H1 (cell line): ENCODE data around the gene LORICRIN. TPM values are rescaled to one million over a fixed set of nuclear protein-coding genes. Genes with fewer than 3 reads are reported as not detected.

ENCODE experiments used
- CTCF ChIA-PET: fragments of 300-600 bp; sonication (Branson Sonifier 250); formaldehyde crosslinking; loops from one replicate; lab custom pipeline; 2021; ENCODE audit not compliant: partially characterized antibody; lab: Charles Lee
- POLR2A ChIA-PET: fragments of 300-600 bp; sonication (Branson Sonifier 250); formaldehyde crosslinking; loops from one replicate; lab custom pipeline; 2021; ENCODE audit warnings: inconsistent platforms; ENCODE audit not compliant: partially characterized antibody; lab: Charles Lee
- DNase-seq, 2 experiments: peaks; one replicate each; pipeline versions ENCODE4 v3.0.0 to v3.0.0-alpha.2; 2010 to 2022; ENCODE audit warnings: low spot score in 2 of 2, low read depth in 1 of 2, mixed read lengths in 1 of 2
- FAIRE-seq: peaks from 2 replicates; lab custom pipeline; 2011; peaks lifted over from hg19 to GRCh38; lab: Jason Lieb, UNC
- H2AFZ ChIP-seq: 2 replicates; pipeline ENCODE4 v1.8.1; 2012; ENCODE audit warnings: low read length, inconsistent platforms
- H2AK5ac ChIP-seq: 2 replicates; pipeline ENCODE4 v1.6.1; 2013; ENCODE audit warnings: low read depth, low read length
- H2BK120ac ChIP-seq: replicated peaks from 2 replicates; pipeline ENCODE3; 2013; ENCODE audit warnings: low read depth, low read length, inconsistent platforms
- H2BK12ac ChIP-seq: 2 replicates; pipeline ENCODE4 v1.6.1; 2013; ENCODE audit warnings: low read depth, low read length
- H2BK15ac ChIP-seq: 2 replicates; pipeline ENCODE4 v1.6.1; 2013; ENCODE audit warnings: low read length
- H2BK20ac ChIP-seq: 2 replicates; pipeline ENCODE4 v1.6.1; 2013; ENCODE audit warnings: low read length
- H2BK5ac ChIP-seq: 2 replicates; pipeline ENCODE4 v1.6.1; 2013; ENCODE audit warnings: low read depth, low read length
- H3K14ac ChIP-seq: 2 replicates; pipeline ENCODE4 v1.6.1; 2013; ENCODE audit warnings: inconsistent platforms; ENCODE audit not compliant: insufficient read length
- H3K18ac ChIP-seq: 2 replicates; pipeline ENCODE4 v1.6.1; 2013; ENCODE audit warnings: low read length; ENCODE audit errors: extremely low read depth
- H3K23ac ChIP-seq: 2 replicates; pipeline ENCODE4 v1.6.1; 2013; ENCODE audit warnings: inconsistent platforms; ENCODE audit not compliant: insufficient read length
- H3K23me2 ChIP-seq: 2 replicates; pipeline ENCODE4 v1.6.1; 2013; ENCODE audit warnings: low read depth, low read length
- H3K27ac ChIP-seq: 2 replicates; pipeline ENCODE4 v1.6.1; 2011; ENCODE audit warnings: low read depth, low read length, inconsistent platforms
- H3K27me3 ChIP-seq, 4 experiments: replicated peaks in 1 of 4; 1 replicate in 1 of 4; 2 replicates in 3 of 4; pipeline versions ENCODE4 v1.6.1 to v1.8.1; 2011 to 2013; ENCODE audit warnings: low read length in 3 of 4, mild to moderate bottlenecking in 3 of 4, inconsistent platforms in 2 of 4, mixed read lengths in 2 of 4, moderate library complexity in 1 of 4; ENCODE audit not compliant: control insufficient read depth in 3 of 4, insufficient read depth in 3 of 4; ENCODE audit errors: extremely low read depth in 1 of 4
- H3K36me3 ChIP-seq, 4 experiments: 2 replicates each; pipeline versions ENCODE4 v1.6.1 to v1.8.1; 2011 to 2013; ENCODE audit warnings: mild to moderate bottlenecking in 4 of 4, low read length in 3 of 4, moderate library complexity in 2 of 4, control low read depth in 1 of 4, inconsistent platforms in 1 of 4; ENCODE audit not compliant: insufficient read depth in 4 of 4, control insufficient read depth in 2 of 4
- H3K4ac ChIP-seq: replicated peaks from 2 replicates; pipeline ENCODE3; 2013; ENCODE audit warnings: low read length, low read depth, mixed read lengths, inconsistent platforms; ENCODE audit not compliant: insufficient read length
- H3K4me1 ChIP-seq, 4 experiments: replicated peaks in 1 of 4; 1 replicate in 1 of 4; 2 replicates in 3 of 4; pipeline versions ENCODE4 v1.6.1 to v1.8.1; 2011 to 2013; ENCODE audit warnings: low read length in 3 of 4, inconsistent platforms in 2 of 4, mixed read lengths in 1 of 4; ENCODE audit not compliant: insufficient read depth in 4 of 4, control insufficient read depth in 3 of 4
- H3K4me2 ChIP-seq, 2 experiments: 2 replicates each; pipeline versions ENCODE4 v1.6.1 to v1.8.1; 2011 to 2013; ENCODE audit warnings: low read depth in 2 of 2, low read length in 2 of 2, control low read depth in 1 of 2, inconsistent platforms in 1 of 2, mild to moderate bottlenecking in 1 of 2; ENCODE audit not compliant: insufficient read depth in 1 of 2
- H3K4me3 ChIP-seq, 4 experiments: fragments of 200-600, 300-600 bp in 1 of 4; sonication (generic), shearing (Covaris generic), sonication (Bioruptor Twin) in 1 of 4; 2 replicates each; pipeline versions ENCODE4 v1.5.1 to v1.8.1; 2011 to 2016; ENCODE audit warnings: low read length in 4 of 4, low read depth in 3 of 4, control low read depth in 2 of 4, inconsistent platforms in 2 of 4, mild to moderate bottlenecking in 2 of 4, mixed read lengths in 1 of 4, moderate library complexity in 1 of 4; ENCODE audit not compliant: insufficient read depth in 2 of 4; ENCODE audit errors: extremely low read depth in 1 of 4
- H3K56ac ChIP-seq: replicated peaks from 2 replicates; pipeline ENCODE3; 2013; ENCODE audit warnings: low read depth, mild to moderate bottlenecking, mixed read lengths, low read length, inconsistent platforms; ENCODE audit not compliant: insufficient read length
- H3K79me1 ChIP-seq: 2 replicates; pipeline ENCODE4 v1.6.1; 2013; ENCODE audit warnings: low read depth, low read length, control low read depth
- H3K79me2 ChIP-seq, 2 experiments: 2 replicates each; pipeline versions ENCODE4 v1.6.1 to v1.8.1; 2012 to 2013; ENCODE audit warnings: low read length in 2 of 2, mild to moderate bottlenecking in 2 of 2, inconsistent platforms in 1 of 2; ENCODE audit not compliant: insufficient read depth in 2 of 2, control insufficient read depth in 1 of 2
- H3K9ac ChIP-seq, 4 experiments: replicated peaks in 1 of 4; 1 replicate in 1 of 4; 2 replicates in 3 of 4; pipeline versions ENCODE4 v1.6.1 to v1.8.1; 2011 to 2013; ENCODE audit warnings: low read depth in 3 of 4, low read length in 3 of 4, control low read depth in 2 of 4, mild to moderate bottlenecking in 2 of 4, moderate library complexity in 2 of 4, inconsistent platforms in 1 of 4; ENCODE audit errors: extremely low read depth in 1 of 4
- H3K9me3 ChIP-seq, 2 experiments: 2 replicates each; pipeline versions ENCODE4 v1.6.1 to v1.8.1; 2012 to 2013; ENCODE audit warnings: mild to moderate bottlenecking in 2 of 2, moderate library complexity in 2 of 2, control low read depth in 1 of 2, inconsistent platforms in 1 of 2, low read depth in 1 of 2, low read length in 1 of 2, mixed read lengths in 1 of 2; ENCODE audit not compliant: insufficient read depth in 2 of 2
- H4K20me1 ChIP-seq, 2 experiments: replicated peaks in 1 of 2; 2 replicates each; pipeline versions ENCODE3 to v1.8.1; 2011 to 2013; ENCODE audit warnings: inconsistent platforms in 2 of 2, low read length in 2 of 2, mild to moderate bottlenecking in 1 of 2; ENCODE audit not compliant: insufficient read depth in 2 of 2, control insufficient read depth in 1 of 2
- H4K5ac ChIP-seq: 2 replicates; pipeline ENCODE4 v1.6.1; 2013; ENCODE audit warnings: low read length, low read depth, mixed read lengths, inconsistent platforms; ENCODE audit not compliant: insufficient read length
- H4K8ac ChIP-seq: 2 replicates; pipeline ENCODE4 v1.8.0; 2013; ENCODE audit warnings: mild to moderate bottlenecking, moderate library complexity, low read length, inconsistent platforms; ENCODE audit not compliant: insufficient read depth; ENCODE audit errors: extremely low read depth
- H4K91ac ChIP-seq: replicated peaks from 2 replicates; pipeline ENCODE3; 2013; ENCODE audit warnings: low read length, mixed read lengths, inconsistent platforms; ENCODE audit not compliant: insufficient read length
- CREB1 ChIP-seq: IDR thresholded peaks from 2 replicates; pipeline ENCODE4 v1.6.1; 2012; ENCODE audit warnings: inconsistent platforms
- FOSL1 ChIP-seq: IDR thresholded peaks from 2 replicates; pipeline ENCODE4 v1.6.1; 2011; ENCODE audit warnings: mild to moderate bottlenecking, low read depth, low read length, moderate library complexity; ENCODE audit not compliant: insufficient read depth
- NANOG ChIP-seq: IDR thresholded peaks from 2 replicates; pipeline ENCODE4 v1.6.1; 2011; ENCODE audit warnings: low read length, low read depth, mild to moderate bottlenecking, inconsistent platforms; ENCODE audit not compliant: insufficient read depth, poor library complexity, severe bottlenecking
- NRF1 ChIP-seq: IDR thresholded peaks from 2 replicates; pipeline ENCODE4 v1.6.1; 2011; ENCODE audit warnings: mild to moderate bottlenecking, low read depth, low read length, improper control_type of control experiment
- RAD21 ChIP-seq, 2 experiments: IDR thresholded peaks in 1 of 2; conservative IDR thresholded peaks in 1 of 2; 2 replicates each; pipeline ENCODE4 v1.6.1; 2011; ENCODE audit warnings: low read depth in 2 of 2, low read length in 2 of 2, improper control_type of control experiment in 1 of 2, inconsistent platforms in 1 of 2, mild to moderate bottlenecking in 1 of 2, moderate library complexity in 1 of 2
- WGBS, 2 experiments: shearing (Covaris generic) in 1 of 2; methylation state at CpG; one replicate each; pipeline versions ENCODE4 v1.1.6 to v1.1.7; 2013 to 2015; ENCODE audit warnings: low lambda C conversion rate in 2 of 2, mixed read lengths in 2 of 2, inconsistent platforms in 1 of 2, low coverage in 1 of 2, missing lambda C conversion rate in 1 of 2; ENCODE audit not compliant: insufficient replicate concordance in 2 of 2, insufficient coverage in 1 of 2, insufficient read length in 1 of 2; ENCODE audit errors: extremely low coverage in 1 of 2, missing lambda C conversion rate in 1 of 2; 5-methylcytosine and 5-hydroxymethylcytosine counted together
- polyA plus RNA-seq, 7 experiments: library from polyadenylated mRNA; depleted of rRNA in 3 of 7; stranded (reverse) in 5 of 7; unstranded in 2 of 7; fragments of >200 nt in 5 of 7; fragments of 200-250 nt in 2 of 7; gene quantifications; 1 replicate in 5 of 7; 2 replicates in 1 of 7; 4 replicates in 1 of 7; pipeline versions ENCODE4 v1.2.1 to v1.2.3, GENCODE V29; 2011 to 2013; ENCODE audit warnings: missing spikeins in 2 of 7, mixed read lengths in 2 of 7
- total RNA-seq: library from RNA; stranded (reverse); fragmentation: NEBNext Ultra II Directional; extraction: Animal tissue kit (Norgen Biotek cat#: 25700); gene quantifications from 2 replicates; pipeline ENCODE4 v1.2.1, GENCODE V29; 2021
- TF ChIP-seq, protein P1 (sequence below): IDR thresholded peaks from 2 replicates; pipeline ENCODE4 v1.6.1; 2012; ENCODE audit warnings: inconsistent platforms
- TF ChIP-seq, protein P2 (sequence below), 3 experiments: IDR thresholded peaks; 1 replicate in 2 of 3; 2 replicates in 1 of 3; pipeline versions ENCODE4 v1.5.1 to v1.6.1; 2011; ENCODE audit warnings: low read length in 3 of 3, mild to moderate bottlenecking in 3 of 3, inconsistent platforms in 2 of 3, low read depth in 1 of 3, moderate library complexity in 1 of 3; ENCODE audit not compliant: insufficient read depth in 1 of 3; ENCODE audit errors: control extremely low read depth in 1 of 3

The LORICRIN gene
- total and polyA plus RNA-seq, 2 of the 8 experiments (the other 6 are each of a cell fraction or from before 2014, with no cell fraction given): not detected

- H2AFZ ChIP-seq: no peak overlapping the region
- no peaks in the 10 kb centered on the region for H3K4me1 ChIP-seq
- no peaks in the 10 kb centered on the region for H3K27me3 ChIP-seq
- no peak overlapping the region for H3K9ac ChIP-seq
- no peak overlapping the region for H3K23ac ChIP-seq
- H2BK20ac ChIP-seq: no peak overlapping the region
- H2AK5ac ChIP-seq: no peak overlapping the region
- no peak overlapping the region for H3K18ac ChIP-seq
- H3K23me2 ChIP-seq: peaks cover 3% of the 10 kb centered on the region; the same call in 1 of the 2 replicates
- no peaks in the 10 kb centered on the region for H4K20me1 ChIP-seq
- no peak overlapping the region for H2BK15ac ChIP-seq
- H2BK12ac ChIP-seq: no peak overlapping the region
- ChIA-PET POLR2A (no interaction called here), CTCF (interaction anchor here (1.3 to 1.8 kb wide), 3 partner anchors 10 to 367 kb away, joined by 3 to 6 read pairs (median 5); no protein-coding TSS in a partner anchor)
- H4K8ac ChIP-seq: no peak overlapping the region
- peaks cover 2 to 5% of the 10 kb centered on the region in 2 experiments; a peak in 1 of 4 replicates for H3K9me3 ChIP-seq
- FAIRE-seq (no peak), DNase-seq (no peak)
- no peak overlapping the region for H3K4me3 ChIP-seq
- H3K56ac ChIP-seq: no peak overlapping the region
- H4K91ac ChIP-seq: no peak overlapping the region
- no peak overlapping the region for H3K14ac ChIP-seq
- no peak overlapping the region for H3K4ac ChIP-seq
- no peak overlapping the region for H2BK5ac ChIP-seq
- WGBS, 2 experiments: 84% methylated on average over 2 of the region's 2 CpGs; no CpG with 5 or more reads in 1 of the 2 experiments
- no peaks in the 10 kb centered on the region for H3K79me2 ChIP-seq
- no peaks in the 10 kb centered on the region for H3K36me3 ChIP-seq
- H3K27ac ChIP-seq: no peak overlapping the region
- H3K79me1 ChIP-seq: no peaks in the 10 kb centered on the region
- no peak overlapping the region for H3K4me2 ChIP-seq
- TF ChIP-seq FOSL1: no peak
- TF ChIP-seq, protein P1, sequence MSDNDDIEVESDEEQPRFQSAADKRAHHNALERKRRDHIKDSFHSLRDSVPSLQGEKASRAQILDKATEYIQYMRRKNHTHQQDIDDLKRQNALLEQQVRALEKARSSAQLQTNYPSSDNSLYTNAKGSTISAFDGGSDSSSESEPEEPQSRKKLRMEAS: no peak
- peak; percentile 58 to 67 for TF ChIP-seq RAD21 (IDR thresholded peaks at IDR 0.05 in 1 of 2, conservative IDR thresholded peaks at IDR 0.05 in 1 of 2; ENCODE audit: low read depth in 2 of 2, low read length in 2 of 2)
- TF ChIP-seq NRF1: no peak
- TF ChIP-seq, protein P2, sequence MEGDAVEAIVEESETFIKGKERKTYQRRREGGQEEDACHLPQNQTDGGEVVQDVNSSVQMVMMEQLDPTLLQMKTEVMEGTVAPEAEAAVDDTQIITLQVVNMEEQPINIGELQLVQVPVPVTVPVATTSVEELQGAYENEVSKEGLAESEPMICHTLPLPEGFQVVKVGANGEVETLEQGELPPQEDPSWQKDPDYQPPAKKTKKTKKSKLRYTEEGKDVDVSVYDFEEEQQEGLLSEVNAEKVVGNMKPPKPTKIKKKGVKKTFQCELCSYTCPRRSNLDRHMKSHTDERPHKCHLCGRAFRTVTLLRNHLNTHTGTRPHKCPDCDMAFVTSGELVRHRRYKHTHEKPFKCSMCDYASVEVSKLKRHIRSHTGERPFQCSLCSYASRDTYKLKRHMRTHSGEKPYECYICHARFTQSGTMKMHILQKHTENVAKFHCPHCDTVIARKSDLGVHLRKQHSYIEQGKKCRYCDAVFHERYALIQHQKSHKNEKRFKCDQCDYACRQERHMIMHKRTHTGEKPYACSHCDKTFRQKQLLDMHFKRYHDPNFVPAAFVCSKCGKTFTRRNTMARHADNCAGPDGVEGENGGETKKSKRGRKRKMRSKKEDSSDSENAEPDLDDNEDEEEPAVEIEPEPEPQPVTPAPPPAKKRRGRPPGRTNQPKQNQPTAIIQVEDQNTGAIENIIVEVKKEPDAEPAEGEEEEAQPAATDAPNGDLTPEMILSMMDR (IDR thresholded peaks at IDR 0.05; ENCODE audit: control extremely low read depth in 1 of 3, insufficient read depth in 1 of 3, low read depth in 1 of 3, low read length in 3 of 3): peak; percentile 50 to 59 (median 53)
- TF ChIP-seq CREB1: no peak
- no peak for TF ChIP-seq NANOG
- no peak overlapping the region for H4K5ac ChIP-seq
- no peak overlapping the region for H2BK120ac ChIP-seq
Observed at GRCh38 chr1:153238527-153238926, 21.0 kb upstream of the LORICRIN start.
